Bronchial epithelial cell (primary cell): ENCODE measurements around the gene TINCR. TPM values are rescaled to one million over a fixed set of nuclear protein-coding genes. Genes with fewer than 3 reads are reported as not detected.

Experiments used
- DNase-seq: peaks from one replicate; pipeline ENCODE4 v3.0.0-alpha.2; 2010; ENCODE audit warnings: low read depth
- FAIRE-seq: peaks from 2 replicates; lab custom pipeline; 2011; peaks lifted over from hg19 to GRCh38; lab: Jason Lieb, UNC
- H3K27me3 ChIP-seq: 2 replicates; pipeline ENCODE4 v1.5.1; 2011; ENCODE audit warnings: low read length; ENCODE audit not compliant: control insufficient read depth, insufficient read depth
- H3K36me3 ChIP-seq: 2 replicates; pipeline ENCODE4 v1.5.1; 2011; ENCODE audit warnings: low read length; ENCODE audit not compliant: control insufficient read depth, insufficient read depth
- H3K4me3 ChIP-seq: 2 replicates; pipeline ENCODE4 v1.5.1; 2011; ENCODE audit warnings: mild to moderate bottlenecking, low read depth, low read length, control low read depth
- total RNA-seq: library from RNA; depleted of rRNA; stranded (reverse); fragments of >200 nt; gene quantifications from 2 replicates; pipeline ENCODE4 v1.2.1, GENCODE V29; 2014
- TF ChIP-seq, protein P1 (sequence below): IDR thresholded peaks from 2 replicates; pipeline ENCODE4 v1.5.1; 2011; ENCODE audit warnings: mild to moderate bottlenecking, moderate library complexity, low read length, control low read depth, inconsistent platforms; ENCODE audit not compliant: insufficient read depth, severe bottlenecking

TINCR gene
- total RNA-seq, 1 donor from 2014 or later: 4.2 TPM

DNA sequence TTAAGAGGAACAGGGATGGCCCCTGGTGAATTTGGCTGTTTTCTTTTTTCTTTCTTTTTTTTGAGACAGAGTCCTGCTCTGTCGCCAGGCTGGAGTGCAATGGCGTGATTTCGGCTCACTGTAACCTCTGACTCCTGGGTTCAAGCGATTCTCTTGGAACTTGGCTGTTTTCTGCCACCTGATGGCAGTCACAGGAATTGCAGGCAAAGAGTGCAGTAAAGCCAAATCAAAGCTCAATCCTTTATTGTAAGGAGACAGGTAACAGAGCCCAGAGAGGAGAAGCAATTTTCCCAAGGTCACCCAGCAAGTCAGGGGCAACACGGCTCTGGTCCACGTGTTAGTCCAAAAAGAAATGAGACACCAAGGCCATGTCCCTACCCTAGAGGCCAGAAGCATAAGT, 6.2 kb downstream of the TINCR start:
- TF ChIP-seq, protein P1, sequence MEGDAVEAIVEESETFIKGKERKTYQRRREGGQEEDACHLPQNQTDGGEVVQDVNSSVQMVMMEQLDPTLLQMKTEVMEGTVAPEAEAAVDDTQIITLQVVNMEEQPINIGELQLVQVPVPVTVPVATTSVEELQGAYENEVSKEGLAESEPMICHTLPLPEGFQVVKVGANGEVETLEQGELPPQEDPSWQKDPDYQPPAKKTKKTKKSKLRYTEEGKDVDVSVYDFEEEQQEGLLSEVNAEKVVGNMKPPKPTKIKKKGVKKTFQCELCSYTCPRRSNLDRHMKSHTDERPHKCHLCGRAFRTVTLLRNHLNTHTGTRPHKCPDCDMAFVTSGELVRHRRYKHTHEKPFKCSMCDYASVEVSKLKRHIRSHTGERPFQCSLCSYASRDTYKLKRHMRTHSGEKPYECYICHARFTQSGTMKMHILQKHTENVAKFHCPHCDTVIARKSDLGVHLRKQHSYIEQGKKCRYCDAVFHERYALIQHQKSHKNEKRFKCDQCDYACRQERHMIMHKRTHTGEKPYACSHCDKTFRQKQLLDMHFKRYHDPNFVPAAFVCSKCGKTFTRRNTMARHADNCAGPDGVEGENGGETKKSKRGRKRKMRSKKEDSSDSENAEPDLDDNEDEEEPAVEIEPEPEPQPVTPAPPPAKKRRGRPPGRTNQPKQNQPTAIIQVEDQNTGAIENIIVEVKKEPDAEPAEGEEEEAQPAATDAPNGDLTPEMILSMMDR: peak; percentile 41
- FAIRE-seq: peak; percentile 28
- peaks cover 3% of the 10 kb centered on the region for H3K27me3 ChIP-seq

GRCh38 chr19:5560156-5560555, 7.6 kb downstream of the TINCR start:
- TF ChIP-seq, protein P1: no peak
- no peak overlapping the region for H3K4me3 ChIP-seq
- H3K27me3 ChIP-seq: no peaks in the 10 kb centered on the region
- DNase-seq (no peak), FAIRE-seq (no peak)
- H3K36me3 ChIP-seq: no peaks in the 10 kb centered on the region

More for the DNA sequence above, 6.2 kb downstream of the TINCR start:
- Histone ChIP-seq H3K36me3 (no peaks in the 10 kb centered on the region), H3K4me3 (no peak overlapping the region)
- DNase-seq: no peak

DNA sequence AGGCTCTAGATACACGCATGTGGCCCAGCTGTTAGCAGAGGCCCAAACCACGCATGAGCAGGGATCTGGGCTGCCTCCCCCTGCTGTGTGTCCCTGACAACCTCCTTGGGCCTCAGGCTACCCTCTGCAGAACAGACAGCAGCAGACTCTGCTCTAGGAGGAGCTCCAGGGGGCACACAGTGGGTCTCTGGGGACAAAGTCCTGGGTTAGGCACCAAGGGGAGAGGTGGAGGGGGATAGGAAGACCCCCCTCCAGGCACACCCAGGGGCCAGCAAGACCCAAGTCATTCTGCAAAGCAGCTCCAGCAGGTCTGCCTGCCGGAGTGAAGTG, 8.0 kb downstream of the TINCR start:
- DNase-seq (no peak), FAIRE-seq (no peak)
- H3K36me3 ChIP-seq: no peaks in the 10 kb centered on the region
- no peak overlapping the region for H3K4me3 ChIP-seq
- TF ChIP-seq, protein P1: no peak
- no peaks in the 10 kb centered on the region for H3K27me3 ChIP-seq

DNA sequence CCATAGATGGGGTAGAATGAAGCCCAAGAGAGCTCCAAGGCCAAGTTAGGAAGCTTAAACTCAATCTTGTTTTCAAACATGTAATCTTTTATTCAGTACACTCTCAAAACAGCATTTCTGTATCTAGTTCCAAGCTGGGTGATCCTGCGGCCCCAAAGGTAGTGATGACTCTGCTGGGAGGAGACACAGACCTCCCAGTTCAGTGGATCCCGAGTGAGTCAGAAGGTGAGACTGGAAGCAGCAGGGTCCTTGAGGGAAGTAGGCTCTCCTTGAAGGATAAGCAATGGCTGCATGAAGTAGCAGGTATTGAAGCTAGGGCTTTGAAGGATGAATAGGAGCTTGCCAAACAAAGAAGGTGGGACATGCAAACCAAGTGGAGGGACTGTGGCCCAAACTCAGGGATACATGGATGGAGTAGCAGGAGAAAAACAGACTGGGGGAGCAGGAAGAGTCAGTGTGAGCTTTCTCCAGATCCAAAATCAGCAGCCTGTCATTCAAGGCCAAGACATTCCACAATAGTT, 9.6 kb downstream of the TINCR start:
- Histone ChIP-seq H3K27me3 (no peaks in the 10 kb centered on the region), H3K36me3 (no peaks in the 10 kb centered on the region), H3K4me3 (no peak overlapping the region)
- FAIRE-seq: no peak
- peak; percentile 83 for DNase-seq
- TF ChIP-seq, protein P1: no peak

GRCh38 chr19:5557691-5558090, 10.1 kb downstream of the TINCR start:
- FAIRE-seq: no peak

More at GRCh38 chr19:5557691-5558090, 10.1 kb downstream of the TINCR start:
- H3K27me3 ChIP-seq: no peaks in the 10 kb centered on the region
- DNase-seq: peak; percentile 61
- TF ChIP-seq, protein P1: no peak
- H3K36me3 ChIP-seq: no peaks in the 10 kb centered on the region
- H3K4me3 ChIP-seq: peak overlapping the region; percentile 24
